ENCODE results near the gene SNX25.
"Not testable (repeated sequence)": the region's sequence is repeated elsewhere in the genome, so short reads cannot be mapped to it uniquely, and the experiment has no call there.

SNX25 gene

DNA sequence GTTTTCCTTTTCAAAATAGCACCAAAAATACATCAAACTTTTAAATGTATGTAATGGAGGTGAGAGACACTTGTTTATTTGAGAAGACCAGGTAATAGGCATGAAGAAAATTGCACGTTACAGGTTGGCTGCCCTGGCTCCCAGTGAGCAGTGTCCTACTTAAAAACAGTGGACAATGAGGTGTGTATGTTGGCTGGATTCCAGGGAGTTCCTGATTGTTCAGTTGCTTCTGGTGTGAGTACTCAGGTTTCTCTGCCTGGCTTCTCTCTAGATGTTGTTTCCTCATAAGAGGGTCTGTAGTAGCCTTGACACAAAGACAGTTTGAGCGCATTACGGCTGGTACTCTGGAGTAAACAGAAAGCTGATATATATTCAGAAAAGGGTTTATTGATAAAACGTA lies 29.4 kb downstream of the SNX25 start:
- TF ChIP-seq CTCF (IDR thresholded peaks at IDR 0.05; ENCODE audit: insufficient read depth, low read depth, low read length, missing control alignments): no peak
- no peak overlapping the region for H3K4me3 ChIP-seq (ENCODE audit: low read depth, low read length)
- DNase-seq (ENCODE audit: low read depth): no peak

DNA sequence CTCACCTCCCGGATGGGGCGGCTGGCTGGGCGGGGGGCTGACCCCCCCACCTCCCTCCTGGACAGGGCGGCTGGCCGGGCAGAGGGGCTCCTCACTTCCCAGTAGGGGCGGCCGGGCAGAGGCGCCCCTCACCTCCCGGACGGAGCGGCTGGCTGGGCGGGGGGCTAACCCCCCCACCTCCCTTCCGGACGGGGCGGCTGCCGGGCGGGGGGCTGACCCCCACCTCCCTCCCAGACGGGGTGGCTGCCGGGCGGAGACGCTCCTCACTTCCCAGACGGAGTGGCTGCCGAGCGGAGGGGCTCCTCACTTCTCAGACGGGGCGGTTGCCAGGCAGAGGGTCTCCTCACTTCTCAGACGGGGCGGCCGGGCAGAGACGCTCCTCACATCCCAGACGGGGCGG lies 31.1 kb downstream of the SNX25 start:
- DNase-seq (ENCODE audit: low read depth): not testable (repeated sequence)

DNA sequence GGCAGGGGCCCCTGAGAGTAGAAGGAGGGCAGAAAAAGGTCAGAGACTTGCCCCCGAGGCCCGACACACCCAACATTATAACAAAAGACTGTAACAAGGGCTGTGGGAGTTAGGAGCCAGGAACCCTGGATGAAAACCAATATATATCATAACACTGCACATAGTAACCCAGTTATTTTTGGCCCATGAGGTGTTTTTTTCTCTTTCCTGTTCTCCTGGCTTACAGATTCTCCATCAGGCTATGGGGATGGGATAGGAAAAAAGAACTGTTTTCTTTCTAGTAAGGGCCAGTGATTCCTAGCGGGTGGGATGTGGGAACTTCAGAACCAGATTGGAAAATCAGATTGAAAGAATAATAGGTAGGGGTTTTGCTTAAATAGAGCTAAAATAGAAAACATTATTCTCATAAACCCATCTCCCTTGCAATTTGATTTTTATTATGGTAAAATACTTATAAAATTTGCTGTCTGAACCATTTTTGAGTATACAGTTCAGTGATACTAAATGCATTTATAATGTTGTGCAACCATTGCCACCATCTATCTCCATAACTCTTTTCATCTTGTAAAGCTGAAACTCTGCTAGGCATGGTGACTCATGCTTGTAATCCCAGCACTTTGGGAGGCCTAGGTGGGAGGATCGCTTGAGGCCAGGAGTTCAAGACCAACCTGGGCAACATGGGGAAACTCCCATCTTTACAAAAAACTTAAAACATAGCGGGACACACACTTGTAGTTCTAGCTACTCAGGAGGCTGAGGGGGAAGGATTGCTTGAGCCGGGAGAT lies 33.5 kb downstream of the SNX25 start:
- no peak for TF ChIP-seq CTCF (IDR thresholded peaks at IDR 0.05; ENCODE audit: insufficient read depth, low read depth, low read length, missing control alignments)
- DNase-seq (ENCODE audit: low read depth): no peak
- H3K4me3 ChIP-seq (ENCODE audit: low read depth, low read length): no peak overlapping the region

More for the DNA sequence above, 31.1 kb downstream of the SNX25 start:
- not testable (repeated sequence) for H3K4me3 ChIP-seq (ENCODE audit: low read depth, low read length)

GRCh38 chr4:185243879-185244278 lies 34.5 kb downstream of the SNX25 start:
- TF ChIP-seq CTCF (IDR thresholded peaks at IDR 0.05; ENCODE audit: insufficient read depth, low read depth, low read length, missing control alignments): no peak
- DNase-seq (ENCODE audit: low read depth): no peak
- no peak overlapping the region for H3K4me3 ChIP-seq (ENCODE audit: low read depth, low read length)

DNA sequence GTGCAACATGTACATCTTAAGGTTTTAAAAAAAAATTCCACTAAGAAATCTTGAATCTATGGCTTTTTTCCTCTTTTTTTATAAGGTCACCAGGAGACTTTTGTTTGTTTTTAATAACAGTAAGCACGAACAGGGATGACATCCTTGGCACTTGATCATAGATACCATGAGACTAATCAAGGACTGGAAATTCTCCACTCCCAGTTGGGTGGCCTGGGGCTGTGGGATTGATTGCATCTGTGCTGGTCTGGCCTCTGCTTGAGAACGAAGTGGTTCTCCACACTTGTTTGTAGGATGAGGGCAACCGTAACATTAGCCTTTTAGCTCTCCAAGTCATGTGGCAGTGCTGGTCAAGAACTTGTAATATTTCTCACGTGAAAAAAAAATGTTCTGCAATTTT lies 35.4 kb downstream of the SNX25 start:
- H3K4me3 ChIP-seq (ENCODE audit: low read depth, low read length): no peak overlapping the region
- no peak for DNase-seq (ENCODE audit: low read depth)
- no peak for TF ChIP-seq CTCF (IDR thresholded peaks at IDR 0.05; ENCODE audit: insufficient read depth, low read depth, low read length, missing control alignments)

DNA sequence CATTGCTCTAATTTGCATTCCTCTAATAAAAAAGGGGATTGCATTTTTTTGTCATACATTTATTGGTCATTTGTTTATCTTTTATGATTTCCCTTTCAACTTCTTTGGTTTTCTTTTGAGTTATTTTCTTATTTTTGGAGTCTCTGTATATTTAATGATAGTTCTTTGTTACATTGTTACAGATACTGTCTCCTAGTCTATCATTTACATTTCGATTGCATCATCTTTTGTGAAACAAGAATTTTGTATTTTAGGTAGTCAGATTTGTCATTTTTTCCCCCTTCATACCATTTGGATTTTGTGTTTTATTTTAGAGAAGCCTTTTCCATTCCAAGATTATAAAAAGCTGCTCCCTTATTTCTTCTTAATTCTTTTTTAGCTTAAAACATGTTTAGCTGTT lies 37.1 kb downstream of the SNX25 start:
- H3K4me3 ChIP-seq (ENCODE audit: low read depth, low read length): no peak overlapping the region
- no peak for DNase-seq (ENCODE audit: low read depth)
- TF ChIP-seq CTCF (IDR thresholded peaks at IDR 0.05; ENCODE audit: insufficient read depth, low read depth, low read length, missing control alignments): no peak

- H3K4me3 ChIP-seq (ENCODE audit: low read depth, low read length): no peak overlapping the region
- no peak for DNase-seq (ENCODE audit: low read depth)
- no peak for TF ChIP-seq CTCF (IDR thresholded peaks at IDR 0.05; ENCODE audit: insufficient read depth, low read depth, low read length, missing control alignments)
These were observed 37.8 kb downstream of the SNX25 start for GRCh38 chr4:185247151-185247550.

All from GM12865 (cell line).